BJ (cell line): Measurements from ENCODE around the gene TOX2. TPM values are rescaled to one million over a fixed set of nuclear protein-coding genes. Genes with fewer than 3 reads are reported as not detected.

Experiments used
- CTCF ChIA-PET: fragments of 350-600 bp; formaldehyde crosslinking; extraction: SDS; loops from one replicate; lab custom pipeline; 2021; ENCODE audit warnings: antibody characterized with exemption, inconsistent platforms; lab: Yijun Ruan, JAX
- POLR2A ChIA-PET: fragments of 300-600 bp; sonication (Branson Sonifier 250); formaldehyde crosslinking; extraction: SDS; loops from one replicate; lab custom pipeline; 2021; ENCODE audit warnings: antibody characterized with exemption; lab: Charles Lee
- DNase-seq: peaks from one replicate; pipeline ENCODE4 v3.0.0-alpha.2; 2011; ENCODE audit warnings: low read depth
- H3K27me3 ChIP-seq: 2 replicates; pipeline ENCODE4 v1.6.0; 2011; ENCODE audit warnings: low read length; ENCODE audit not compliant: control insufficient read depth, insufficient read depth
- H3K36me3 ChIP-seq: 2 replicates; pipeline ENCODE4 v1.5.1; 2011; ENCODE audit warnings: low read length; ENCODE audit not compliant: control insufficient read depth, insufficient read depth
- H3K4me3 ChIP-seq: 2 replicates; pipeline ENCODE4 v1.5.1; 2011; ENCODE audit warnings: low read depth, mild to moderate bottlenecking, control low read depth, low read length
- polyA plus RNA-seq: library from polyadenylated mRNA; depleted of rRNA; stranded (reverse); fragments of >200 nt; gene quantifications from 2 replicates; pipeline ENCODE4 v1.2.3, GENCODE V29; 2011
- TF ChIP-seq, protein P1 (sequence below): IDR thresholded peaks from 2 replicates; pipeline ENCODE4 v1.5.1; 2011; ENCODE audit warnings: low read depth, mild to moderate bottlenecking, control low read depth, inconsistent platforms, low read length, moderate library complexity; ENCODE audit not compliant: insufficient read depth

The TOX2 gene
- polyA plus RNA-seq, 1 experiment = 7.6 TPM

DNA sequence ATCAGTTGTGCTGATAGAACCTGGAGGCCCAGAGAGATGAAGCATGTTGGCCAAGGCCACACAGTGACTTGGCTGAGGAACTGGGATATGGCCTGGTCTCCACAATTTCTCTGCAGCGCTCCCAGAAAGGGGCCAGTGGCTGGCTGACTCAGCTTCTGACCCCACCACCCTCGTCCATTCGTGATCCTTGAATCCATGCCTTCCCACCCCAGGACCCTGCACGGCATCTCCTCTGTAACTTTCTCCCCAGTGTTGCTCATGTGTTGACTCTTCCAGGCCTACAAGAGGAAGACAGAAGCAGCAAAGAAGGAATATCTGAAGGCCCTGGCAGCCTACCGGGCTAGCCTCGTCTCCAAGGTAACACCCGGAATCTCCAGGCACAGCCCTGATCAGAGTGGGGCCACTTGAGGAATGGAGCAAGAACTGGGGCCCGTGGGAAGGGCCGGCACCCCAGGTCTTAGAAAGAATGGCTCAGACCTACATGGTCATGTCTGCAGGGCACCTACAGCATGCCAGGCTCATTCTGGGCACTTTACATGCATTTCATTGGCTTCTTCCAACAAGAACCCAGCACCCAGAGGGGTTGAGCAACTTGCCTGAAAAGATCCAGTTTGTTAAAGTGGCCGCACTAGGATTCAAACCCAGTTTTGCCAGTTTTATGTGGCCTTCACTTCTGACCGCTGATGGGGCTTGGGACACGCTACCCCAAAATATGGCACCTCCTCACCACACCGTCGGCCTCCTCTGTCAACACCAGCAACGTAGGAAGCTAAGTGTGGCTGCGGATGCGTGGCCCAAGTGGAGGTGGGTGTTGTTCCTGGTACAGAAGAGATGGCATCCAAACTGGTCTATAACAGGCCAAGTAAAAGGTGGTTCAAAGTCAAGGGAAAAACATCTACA lies 150.1 kb downstream of the TOX2 start:
- CTCF ChIA-PET = interaction anchor here (1.2 kb wide), 1 partner anchor 314 kb away, joined by 3 read pairs; no protein-coding TSS in a partner anchor
- TF ChIP-seq, protein P1, sequence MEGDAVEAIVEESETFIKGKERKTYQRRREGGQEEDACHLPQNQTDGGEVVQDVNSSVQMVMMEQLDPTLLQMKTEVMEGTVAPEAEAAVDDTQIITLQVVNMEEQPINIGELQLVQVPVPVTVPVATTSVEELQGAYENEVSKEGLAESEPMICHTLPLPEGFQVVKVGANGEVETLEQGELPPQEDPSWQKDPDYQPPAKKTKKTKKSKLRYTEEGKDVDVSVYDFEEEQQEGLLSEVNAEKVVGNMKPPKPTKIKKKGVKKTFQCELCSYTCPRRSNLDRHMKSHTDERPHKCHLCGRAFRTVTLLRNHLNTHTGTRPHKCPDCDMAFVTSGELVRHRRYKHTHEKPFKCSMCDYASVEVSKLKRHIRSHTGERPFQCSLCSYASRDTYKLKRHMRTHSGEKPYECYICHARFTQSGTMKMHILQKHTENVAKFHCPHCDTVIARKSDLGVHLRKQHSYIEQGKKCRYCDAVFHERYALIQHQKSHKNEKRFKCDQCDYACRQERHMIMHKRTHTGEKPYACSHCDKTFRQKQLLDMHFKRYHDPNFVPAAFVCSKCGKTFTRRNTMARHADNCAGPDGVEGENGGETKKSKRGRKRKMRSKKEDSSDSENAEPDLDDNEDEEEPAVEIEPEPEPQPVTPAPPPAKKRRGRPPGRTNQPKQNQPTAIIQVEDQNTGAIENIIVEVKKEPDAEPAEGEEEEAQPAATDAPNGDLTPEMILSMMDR = no peak
- Histone ChIP-seq H3K27me3 (no peaks in the 10 kb centered on the region), H3K4me3 (no peak overlapping the region), H3K36me3 (no peaks in the 10 kb centered on the region)
- POLR2A ChIA-PET = no interaction called here
- DNase-seq = no peak

DNA sequence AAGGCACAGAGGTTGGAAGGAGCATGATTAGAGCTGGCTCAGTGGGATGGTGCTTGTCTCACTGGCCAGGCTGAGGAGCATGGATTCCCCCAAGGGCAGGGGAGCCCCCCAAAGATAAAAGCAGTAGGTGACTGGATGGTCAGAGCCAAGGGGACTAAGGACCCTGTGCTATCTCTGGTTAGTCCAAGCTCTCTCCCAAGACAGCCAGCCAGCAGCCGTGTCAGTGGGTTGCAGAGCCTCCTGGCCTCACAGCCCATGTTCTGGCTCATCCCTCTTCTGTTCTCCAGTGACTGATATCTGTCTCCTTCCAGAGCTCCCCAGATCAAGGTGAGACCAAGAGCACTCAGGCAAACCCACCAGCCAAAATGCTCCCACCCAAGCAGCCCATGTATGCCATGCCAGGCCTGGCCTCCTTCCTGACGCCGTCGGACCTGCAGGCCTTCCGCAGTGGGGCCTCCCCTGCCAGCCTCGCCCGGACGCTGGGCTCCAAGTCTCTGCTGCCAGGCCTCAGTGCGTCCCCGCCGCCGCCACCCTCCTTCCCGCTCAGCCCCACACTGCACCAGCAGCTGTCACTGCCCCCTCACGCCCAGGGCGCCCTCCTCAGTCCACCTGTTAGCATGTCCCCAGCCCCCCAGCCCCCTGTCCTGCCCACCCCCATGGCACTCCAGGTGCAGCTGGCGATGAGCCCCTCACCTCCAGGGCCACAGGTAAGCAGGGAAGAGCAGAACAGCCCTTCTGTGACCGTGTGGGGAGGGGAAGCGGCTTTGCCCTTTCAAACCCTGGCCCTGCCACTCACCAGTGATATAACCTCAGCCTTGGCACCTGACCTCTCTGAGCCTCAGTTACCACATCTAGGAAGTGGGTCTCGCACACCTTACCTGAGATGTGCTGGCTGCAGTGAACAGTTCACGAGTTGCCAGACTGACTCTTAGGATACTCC lies 151.0 kb downstream of the TOX2 start:
- Histone ChIP-seq H3K4me3 (no peak overlapping the region), H3K36me3 (no peaks in the 10 kb centered on the region), H3K27me3 (no peaks in the 10 kb centered on the region)
- TF ChIP-seq, protein P1 = no peak
- ChIA-PET CTCF (interaction anchor here (1.2 kb wide), 1 partner anchor 315 kb away, joined by 3 read pairs; no protein-coding TSS in a partner anchor), POLR2A (no interaction called here)
- no peak for DNase-seq

DNA sequence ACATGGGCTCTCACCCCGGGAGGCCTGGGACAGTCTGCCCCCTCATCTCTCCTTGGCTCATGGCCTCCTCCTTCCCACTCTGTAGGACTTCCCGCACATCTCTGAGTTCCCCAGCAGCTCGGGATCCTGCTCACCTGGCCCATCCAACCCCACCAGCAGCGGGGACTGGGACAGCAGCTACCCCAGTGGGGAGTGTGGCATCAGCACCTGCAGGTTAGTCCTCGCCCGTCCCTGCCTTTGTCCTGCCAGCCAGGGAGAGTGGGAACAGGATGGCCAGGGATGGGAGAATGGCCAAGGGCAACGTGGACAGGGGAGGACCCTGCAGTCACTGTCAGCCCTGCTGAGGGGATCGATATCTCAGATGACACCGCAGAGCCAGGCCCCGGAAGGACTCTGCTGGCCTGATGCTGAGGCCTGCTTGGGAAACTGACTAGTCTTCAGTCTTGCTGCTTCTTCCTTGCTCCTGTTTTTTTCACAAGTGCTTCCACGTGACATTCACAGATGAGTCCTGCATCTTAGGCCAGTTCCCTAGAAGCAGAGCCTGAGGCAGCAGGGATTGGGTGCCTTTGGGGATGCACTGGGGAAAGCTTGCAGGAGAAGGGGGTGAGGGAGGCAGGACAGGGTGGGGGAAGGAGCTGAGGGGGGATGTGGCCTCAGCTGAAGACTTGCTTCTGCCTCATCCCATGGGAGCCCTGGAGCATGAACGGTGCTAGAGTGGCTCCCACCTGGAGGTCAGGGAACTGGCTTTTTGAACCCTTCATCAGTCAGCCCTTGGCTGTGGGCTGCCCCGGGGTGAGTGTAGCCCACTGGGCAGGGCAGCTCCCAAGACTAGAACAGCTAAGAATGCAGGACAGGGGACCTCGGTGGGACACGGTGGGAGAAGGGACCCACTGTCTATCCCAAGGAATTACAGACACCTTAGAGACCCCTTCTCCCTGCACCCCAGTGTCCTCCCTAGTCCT lies 152.3 kb downstream of the TOX2 start:
- CTCF ChIA-PET = interaction anchor here (0.6 to 2.3 kb wide), 2 partner anchors 153 to 316 kb away, joined by 3 to 10 read pairs; no protein-coding TSS in a partner anchor
- Histone ChIP-seq H3K4me3 (no peak overlapping the region), H3K36me3 (no peaks in the 10 kb centered on the region), H3K27me3 (no peaks in the 10 kb centered on the region)
- POLR2A ChIA-PET = no interaction called here
- TF ChIP-seq, protein P1 = no peak
- no peak for DNase-seq

- DNase-seq = no peak
- Histone ChIP-seq H3K36me3 (no peaks in the 10 kb centered on the region), H3K27me3 (no peaks in the 10 kb centered on the region), H3K4me3 (no peak overlapping the region)
- POLR2A ChIA-PET = no interaction called here
- CTCF ChIA-PET = interaction anchor here (2.3 kb wide), 1 partner anchor 317 kb away, joined by 10 read pairs; no protein-coding TSS in a partner anchor
- TF ChIP-seq, protein P1 = no peak
Measured at GRCh38 chr20:44067650-44068081, 153.0 kb downstream of the TOX2 start.
